DMS 273 (cell line): ENCODE results near the gene GNPAT.
A peak's percentile ranks its signal among the peaks of the same experiment; 100 is the strongest.

Source experiments
- DNase-seq: peaks from one replicate; lab custom pipeline; 2025; ENCODE audit not compliant: unreplicated experiment; lab: John Stamatoyannopoulos, UW

Gene GNPAT

GRCh38 chr1:231240883-231241735, at the start of gene GNPAT:
Gene GNPAT (plus strand): TSS chr1:231241212. CDS start chr1:231241379, 167 bp downstream.
- peak; percentile 96 for DNase-seq

GRCh38 chr1:231192620-231193163, 48.3 kb upstream of the GNPAT start:
- DNase-seq, result peak; percentile 64

GRCh38 chr1:231193710-231194340, 47.2 kb upstream of the GNPAT start:
- DNase-seq, result no peak

- no peak for DNase-seq
Observed at GRCh38 chr1:231194476-231194842, 46.6 kb upstream of the GNPAT start.

- no peak for DNase-seq
Observed at GRCh38 chr1:231194843-231195516, 46.0 kb upstream of the GNPAT start.

- DNase-seq, result no peak
Observed at GRCh38 chr1:231196307-231196706, 44.7 kb upstream of the GNPAT start.

- DNase-seq, result no peak
Observed at GRCh38 chr1:231196728-231197127, 44.3 kb upstream of the GNPAT start.

- no peak for DNase-seq
Observed at GRCh38 chr1:231199868-231200267, 41.1 kb upstream of the GNPAT start.

- DNase-seq, result no peak
Observed at GRCh38 chr1:231200388-231201031, 40.5 kb upstream of the GNPAT start.

GRCh38 chr1:231201375-231201978, 39.5 kb upstream of the GNPAT start:
- DNase-seq, result no peak

- DNase-seq, result no peak
Observed at GRCh38 chr1:231201979-231202633, 38.9 kb upstream of the GNPAT start.

GRCh38 chr1:231203259-231204057, 37.6 kb upstream of the GNPAT start:
- DNase-seq, result no peak

GRCh38 chr1:231206856-231207255, 34.2 kb upstream of the GNPAT start:
- peak; percentile 30 for DNase-seq

GRCh38 chr1:231207437-231207836, 33.6 kb upstream of the GNPAT start:
- DNase-seq, result no peak

GRCh38 chr1:231208980-231209379, 32.0 kb upstream of the GNPAT start:
- no peak for DNase-seq

- no peak for DNase-seq
Observed at GRCh38 chr1:231209531-231209930, 31.5 kb upstream of the GNPAT start.

- no peak for DNase-seq
Observed at GRCh38 chr1:231210126-231210525, 30.9 kb upstream of the GNPAT start.

GRCh38 chr1:231211005-231211857, 29.8 kb upstream of the GNPAT start:
- DNase-seq, result peak; percentile 93
